HepG2 (cell line): Measurements from ENCODE around the gene TLE7. TPM values are rescaled to one million over a fixed set of nuclear protein-coding genes. Genes with fewer than 3 reads are reported as not detected.

ENCODE experiments used
- ATAC-seq: fragments of 200-7000 bp; cut with Tn5 transposase; 3 replicates; pipeline ENCODE4 v1.9.1; 2020; ENCODE audit warnings: mild to moderate bottlenecking, moderate library complexity
- BruUV-seq: library from RNA; stranded (reverse); fragments of 400-500 nt; replicated peaks from 2 replicates; lab custom pipeline; 2021; lab: Mats Ljungman, UMichigan
- CTCF ChIA-PET: fragments of 300-600 bp; formaldehyde crosslinking; extraction: SDS; loops from one replicate; lab custom pipeline; 2021; ENCODE audit warnings: low total read pairs, inconsistent platforms, low intra/inter-chr PET ratio; lab: Yijun Ruan, JAX
- POLR2A ChIA-PET: fragments of 350-600 bp; sonication (Branson Sonifier 250); formaldehyde crosslinking; loops from one replicate; lab custom pipeline; 2020; ENCODE audit warnings: antibody characterized with exemption, inconsistent platforms; lab: Yijun Ruan, JAX
- DNase-seq: peaks from one replicate; pipeline ENCODE4 v3.0.0-alpha.2; 2015; ENCODE audit warnings: low spot score
- FAIRE-seq: peaks from 3 replicates; lab custom pipeline; 2011; peaks lifted over from hg19 to GRCh38; lab: Jason Lieb, UNC
- H2AFZ ChIP-seq: one replicate; pipeline ENCODE4 v1.6.1; 2011; ENCODE audit warnings: low read length, inconsistent platforms
- H3K27ac ChIP-seq: fragments of 300-600 bp; 3 replicates; pipeline ENCODE4 v1.8.0; 2011; ENCODE audit warnings: mixed run types, mild to moderate bottlenecking, mixed read lengths, low read length, inconsistent platforms; ENCODE audit not compliant: insufficient read depth; ENCODE audit errors: extremely low read length
- H3K27me3 ChIP-seq, 2 experiments: fragments of 200-600 bp in 1 of 2; 2 replicates in 1 of 2; 3 replicates in 1 of 2; pipeline versions ENCODE4 v1.6.0 to v1.8.0; 2011; ENCODE audit warnings: low read length in 2 of 2, mild to moderate bottlenecking in 2 of 2, moderate library complexity in 2 of 2, inconsistent platforms in 1 of 2; ENCODE audit not compliant: insufficient read depth in 2 of 2, control insufficient read depth in 1 of 2
- H3K36me3 ChIP-seq, 2 experiments: fragments of 200-600 bp in 1 of 2; replicated peaks in 1 of 2; 2 replicates in 1 of 2; 3 replicates in 1 of 2; pipeline versions ENCODE4 v1.5.1 to v1.8.0; 2011; ENCODE audit warnings: low read length in 2 of 2, inconsistent platforms in 1 of 2; ENCODE audit not compliant: insufficient read depth in 2 of 2, control insufficient read depth in 1 of 2
- H3K4me1 ChIP-seq: 2 replicates; pipeline ENCODE4 v1.5.1; 2012; ENCODE audit warnings: low read length, inconsistent platforms; ENCODE audit not compliant: insufficient read depth
- H3K4me2 ChIP-seq: 2 replicates; pipeline ENCODE4 v1.6.0; 2011; ENCODE audit warnings: low read depth, low read length, inconsistent platforms
- H3K4me3 ChIP-seq, 3 experiments: fragments of 200-600 bp in 1 of 3; sonication (generic), shearing (Covaris generic) in 1 of 3; replicated peaks in 1 of 3; 2 replicates each; pipeline ENCODE4 v1.5.1; 2011 to 2016; ENCODE audit warnings: low read length in 3 of 3, inconsistent platforms in 2 of 3, low read depth in 2 of 3, mild to moderate bottlenecking in 2 of 3, control low read depth in 1 of 3, mixed read lengths in 1 of 3; ENCODE audit not compliant: insufficient read depth in 1 of 3
- H3K79me2 ChIP-seq: one replicate; pipeline ENCODE4 v1.6.1; 2011; ENCODE audit warnings: low read length, inconsistent platforms; ENCODE audit not compliant: insufficient read depth
- H3K9ac ChIP-seq: 2 replicates; pipeline ENCODE4 v1.6.0; 2011; ENCODE audit warnings: mild to moderate bottlenecking, low read depth, low read length, inconsistent platforms; ENCODE audit not compliant: insufficient read depth
- H3K9me3 ChIP-seq: 2 replicates; pipeline ENCODE4 v1.5.1; 2012; ENCODE audit warnings: mild to moderate bottlenecking, low read length
- H4K20me1 ChIP-seq: 2 replicates; pipeline ENCODE4 v1.6.0; 2011; ENCODE audit warnings: inconsistent platforms, mild to moderate bottlenecking, low read length, moderate library complexity; ENCODE audit not compliant: insufficient read depth
- ESRRA ChIP-seq: sonication (generic); formaldehyde crosslinking; IDR thresholded peaks from 2 replicates; pipeline ENCODE4 v1.5.1; 2020; ENCODE audit warnings: mild to moderate bottlenecking, low read depth, missing genetic modification reagents
- FLYWCH1 ChIP-seq: sonication (generic); formaldehyde crosslinking; IDR thresholded peaks from 2 replicates; pipeline ENCODE4 v1.8.1; 2023; ENCODE audit warnings: mild to moderate bottlenecking, missing genetic modification reagents
- FOXP1 ChIP-seq, 2 experiments: fragments of 450-650 bp in 1 of 2; IDR thresholded peaks; 2 replicates each; pipeline ENCODE4 v1.6.1; 2017 to 2018; ENCODE audit warnings: antibody characterized with exemption in 1 of 2
- KLF13 ChIP-seq: sonication (generic); formaldehyde crosslinking; IDR thresholded peaks from 2 replicates; pipeline ENCODE4 v1.4.0; 2020; ENCODE audit warnings: mild to moderate bottlenecking, missing genetic modification reagents
- NFRKB ChIP-seq: fragments of 450-650 bp; IDR thresholded peaks from 2 replicates; pipeline ENCODE4 v1.6.1; 2017
- NR0B2 ChIP-seq: sonication (generic); formaldehyde crosslinking; IDR thresholded peaks from 2 replicates; pipeline ENCODE4 v1.4.0; 2020; ENCODE audit warnings: mild to moderate bottlenecking, missing genetic modification reagents
- PAF1 ChIP-seq: IDR thresholded peaks from 2 replicates; pipeline ENCODE4 v1.6.1; 2016; ENCODE audit warnings: missing genetic modification reagents, missing compliant biosample characterization
- RBM22 ChIP-seq: fragments of 200-400 bp; formaldehyde crosslinking; optimal IDR thresholded peaks from 2 replicates; pipeline ENCODE3; 2017; ENCODE audit warnings: mild to moderate bottlenecking, low read length, moderate library complexity
- SRY ChIP-seq: sonication (generic); formaldehyde crosslinking; IDR thresholded peaks from 2 replicates; pipeline ENCODE4 v1.8.0; 2022; ENCODE audit warnings: mild to moderate bottlenecking, missing genetic modification reagents
- ZBTB37 ChIP-seq: sonication (generic); formaldehyde crosslinking; IDR thresholded peaks from 2 replicates; pipeline ENCODE4 v1.4.0; 2020; ENCODE audit warnings: mild to moderate bottlenecking, missing genetic modification reagents
- ZNF101 ChIP-seq: sonication (generic); formaldehyde crosslinking; IDR thresholded peaks from 2 replicates; pipeline ENCODE4 v1.4.0; 2020; ENCODE audit warnings: mild to moderate bottlenecking, low read depth, missing genetic modification reagents, borderline replicate concordance
- ZNF251 ChIP-seq: sonication (generic); formaldehyde crosslinking; IDR thresholded peaks from 2 replicates; pipeline ENCODE4 v1.9.0; 2021; ENCODE audit warnings: mild to moderate bottlenecking, missing genetic modification reagents
- ZNF382 ChIP-seq: sonication (generic); formaldehyde crosslinking; IDR thresholded peaks from 2 replicates; pipeline ENCODE4 v1.5.0; 2020; ENCODE audit warnings: missing genetic modification reagents, mild to moderate bottlenecking, borderline replicate concordance
- ZNF510 ChIP-seq: sonication (generic); formaldehyde crosslinking; IDR thresholded peaks from 2 replicates; pipeline ENCODE4 v1.4.0; 2020; ENCODE audit warnings: low read depth, mild to moderate bottlenecking, missing genetic modification reagents
- ZNF891 ChIP-seq: sonication (generic); formaldehyde crosslinking; IDR thresholded peaks from 2 replicates; pipeline ENCODE4 v1.5.0; 2020; ENCODE audit warnings: mild to moderate bottlenecking, missing genetic modification reagents
- WGBS: methylation state at CpG from one replicate; pipeline ENCODE4 v1.1.6; 2017; ENCODE audit warnings: low lambda C conversion rate; 5-methylcytosine and 5-hydroxymethylcytosine counted together
- in situ Hi-C: cut with HindIII; loops from 2 replicates; pipeline ENCODE4 v1.10.0; 2017; ENCODE audit warnings: low pct_unique_long_range_greater_than_20kb; ENCODE audit not compliant: extremely low pct_ligation_motif_present
- intact Hi-C: fragments of 100-400 bp; cut with micrococcal nuclease; formaldehyde crosslinking; loops from one replicate; pipeline ENCODE4 v1.10.0; 2022; ENCODE audit not compliant: unreplicated experiment
- polyA plus RNA-seq, 8 experiments: library from polyadenylated mRNA; depleted of rRNA in 3 of 8; stranded (reverse) in 7 of 8; unstranded in 1 of 8; fragments of >200 nt; fragmentation: Illumina TruSeq in 4 of 8; extraction: Trizol in 4 of 8; gene quantifications; 2 replicates each; pipeline versions ENCODE4 v1.2.1 to v1.2.3, GENCODE V29; 2011 to 2016; ENCODE audit warnings: low read depth in 4 of 8, missing spikeins in 1 of 8, mixed read lengths in 1 of 8; ENCODE audit not compliant: insufficient read depth in 1 of 8
- total RNA-seq, 5 experiments: library from RNA; depleted of rRNA; stranded (reverse); fragments of >200 nt; fragmentation: Illumina TruSeq; extraction: Trizol; gene quantifications; 2 replicates each; pipeline ENCODE4 v1.2.3, GENCODE V29; 2016; ENCODE audit warnings: low read depth in 1 of 5
- TF ChIP-seq, protein P1 (sequence below): sonication (generic); formaldehyde crosslinking; IDR thresholded peaks from 2 replicates; pipeline ENCODE4 v1.4.0; 2020; ENCODE audit warnings: missing genetic modification reagents, mild to moderate bottlenecking, borderline replicate concordance
- TF ChIP-seq, protein P2 (sequence below): sonication (generic); formaldehyde crosslinking; IDR thresholded peaks from 2 replicates; pipeline ENCODE4 v1.5.1; 2020; ENCODE audit warnings: missing genetic modification reagents, mild to moderate bottlenecking, borderline replicate concordance

The TLE7 gene
- total and polyA plus RNA-seq, 2 of the 13 experiments (the other 11 are each of a cell fraction or from before 2014, with no cell fraction given): not detected

GRCh38 chr16:71426069-71426879, 15.6 kb downstream of the TLE7 start:
- peak overlapping the region; percentile 35 for H3K9ac ChIP-seq
- POLR2A ChIA-PET: interaction anchor here (0.7 to 2.1 kb wide), 7 partner anchors 14 to 168 kb away, joined by 3 to 13 read pairs (median 3); partner anchors contain the start of gene ZNF23
- in situ Hi-C loops (no loop called here), intact Hi-C loops (loop anchor here (2.0 to 10.0 kb wide), 2 partner anchors 15 to 189 kb away; no protein-coding TSS in a partner anchor)
- DNase-seq: peak; percentile 99
- H3K4me2 ChIP-seq: peak overlapping the region; percentile 83
- peaks cover 4 to 32% of the 10 kb centered on the region in 2 experiments for H3K27me3 ChIP-seq
- peak overlapping the region; percentile 41 for H3K27ac ChIP-seq
- no peak overlapping the region for H2AFZ ChIP-seq
- peak; percentile 96 for FAIRE-seq
- H4K20me1 ChIP-seq: no peaks in the 10 kb centered on the region
- no TSS peak for BruUV-seq
- H3K36me3 ChIP-seq: no peaks in the 10 kb centered on the region
- H3K79me2 ChIP-seq: no peaks in the 10 kb centered on the region
- 1% methylated on average over 35 of the region's 48 CpGs for WGBS
- peaks cover 30% of the 10 kb centered on the region for H3K4me1 ChIP-seq
- CTCF ChIA-PET: interaction anchor here (1.5 to 1.8 kb wide), 2 partner anchors 14 to 15 kb away, joined by 4 to 7 read pairs; no protein-coding TSS in a partner anchor
- ATAC-seq: peak; percentile 93
- peak overlapping the region; percentile 57 to 80 (median 59) for H3K4me3 ChIP-seq
- H3K9me3 ChIP-seq: no peaks in the 10 kb centered on the region
- TF ChIP-seq RBM22 (peak; percentile 99), NFRKB (no peak), NR0B2 (CRISPR knock-in tag) (peak; percentile 56; the same call in 1 of the 2 replicates), ESRRA (CRISPR knock-in tag) (peak; percentile 96), SRY (CRISPR knock-in tag) (no peak; the same call in 1 of the 2 replicates), PAF1 (CRISPR knock-in tag) (no peak), ZNF891 (CRISPR knock-in tag) (peak; percentile 83), FOXP1 (IDR thresholded peaks at IDR 0.05) (0 out of 2 replicates have a peak, but pooled peaks have one; percentile 28), FOXP1 (CRISPR knock-in tag; IDR thresholded peaks at IDR 0.05) (peak; percentile 75), ZNF382 (CRISPR knock-in tag) (no peak), FLYWCH1 (no peak), ZBTB37 (no peak), KLF13 (no peak), ZNF251 (CRISPR knock-in tag) (no peak), ZNF510 (CRISPR knock-in tag) (peak; percentile 94; the same call in 1 of the 2 replicates), ZNF101 (CRISPR knock-in tag) (peak; percentile 73; the same call in 1 of the 2 replicates)
- TF ChIP-seq, protein P1, sequence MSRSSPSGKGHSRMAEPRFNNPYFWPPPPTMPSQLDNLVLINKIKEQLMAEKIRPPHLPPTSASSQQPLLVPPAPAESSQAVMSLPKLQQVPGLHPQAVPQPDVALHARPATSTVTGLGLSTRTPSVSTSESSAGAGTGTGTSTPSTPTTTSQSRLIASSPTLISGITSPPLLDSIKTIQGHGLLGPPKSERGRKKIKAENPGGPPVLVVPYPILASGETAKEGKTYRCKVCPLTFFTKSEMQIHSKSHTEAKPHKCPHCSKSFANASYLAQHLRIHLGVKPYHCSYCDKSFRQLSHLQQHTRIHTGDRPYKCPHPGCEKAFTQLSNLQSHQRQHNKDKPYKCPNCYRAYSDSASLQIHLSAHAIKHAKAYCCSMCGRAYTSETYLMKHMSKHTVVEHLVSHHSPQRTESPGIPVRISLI (CRISPR knock-in tag): peak; percentile 81; the same call in 1 of the 2 replicates
- TF ChIP-seq, protein P2, sequence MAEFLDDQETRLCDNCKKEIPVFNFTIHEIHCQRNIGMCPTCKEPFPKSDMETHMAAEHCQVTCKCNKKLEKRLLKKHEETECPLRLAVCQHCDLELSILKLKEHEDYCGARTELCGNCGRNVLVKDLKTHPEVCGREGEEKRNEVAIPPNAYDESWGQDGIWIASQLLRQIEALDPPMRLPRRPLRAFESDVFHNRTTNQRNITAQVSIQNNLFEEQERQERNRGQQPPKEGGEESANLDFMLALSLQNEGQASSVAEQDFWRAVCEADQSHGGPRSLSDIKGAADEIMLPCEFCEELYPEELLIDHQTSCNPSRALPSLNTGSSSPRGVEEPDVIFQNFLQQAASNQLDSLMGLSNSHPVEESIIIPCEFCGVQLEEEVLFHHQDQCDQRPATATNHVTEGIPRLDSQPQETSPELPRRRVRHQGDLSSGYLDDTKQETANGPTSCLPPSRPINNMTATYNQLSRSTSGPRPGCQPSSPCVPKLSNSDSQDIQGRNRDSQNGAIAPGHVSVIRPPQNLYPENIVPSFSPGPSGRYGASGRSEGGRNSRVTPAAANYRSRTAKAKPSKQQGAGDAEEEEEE (CRISPR knock-in tag): peak; percentile 95; the same call in 1 of the 2 replicates
